ENCODE data around the gene NDRG2. TPM values are rescaled to one million over a fixed set of nuclear protein-coding genes. Genes with fewer than 3 reads are reported as not detected.

The NDRG2 gene
- total and polyA plus RNA-seq, 9 donors: 355 to 703 (median 433) TPM

DNA sequence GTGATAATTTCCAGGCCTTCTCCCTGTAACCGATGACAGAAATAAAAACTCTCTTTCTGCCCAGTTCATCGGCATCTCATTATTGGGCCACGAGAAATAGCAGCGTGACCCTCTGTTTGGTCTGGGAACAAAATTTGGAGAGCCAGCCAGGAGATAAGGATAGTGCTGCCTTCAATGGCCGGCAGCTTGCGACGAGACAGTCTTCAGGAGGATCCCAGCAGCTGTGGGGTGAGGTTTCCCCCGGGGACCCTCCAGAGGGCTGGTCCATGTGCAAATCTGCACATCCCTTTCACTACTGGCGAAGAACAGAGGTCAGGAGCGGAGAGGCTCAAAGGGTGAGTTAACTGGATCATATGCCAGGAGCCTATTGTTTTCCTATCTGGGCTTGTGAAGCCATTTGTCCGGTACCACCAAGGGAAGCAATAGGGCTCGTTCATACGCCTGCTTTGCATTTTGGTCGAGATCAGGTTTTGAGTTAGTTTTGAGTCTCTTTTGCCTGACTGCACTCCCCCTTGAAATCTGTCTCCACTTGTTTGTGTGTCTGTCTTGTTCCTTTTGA is 21.0 kb downstream of the NDRG2 start:
- no peaks in the 10 kb centered on the region for H3K36me3 ChIP-seq
- intact Hi-C loops (cut with DNase I): no loop called here

GRCh38 chr14:21001218-21001617 is 23.6 kb downstream of the NDRG2 start:
- Histone ChIP-seq H3K27ac (no peak overlapping the region), H3K36me3 (no peaks in the 10 kb centered on the region), H3K27me3 (no peaks in the 10 kb centered on the region), H3K4me3 (no peak overlapping the region), H3K4me1 (ENCODE audit: insufficient read depth) (no peaks in the 10 kb centered on the region), H3K9me3 (no peaks in the 10 kb centered on the region)
- DNase-seq: no peak
- no peak for TF ChIP-seq POLR2A (IDR thresholded peaks at IDR 0.05)
- TF ChIP-seq, protein P1, sequence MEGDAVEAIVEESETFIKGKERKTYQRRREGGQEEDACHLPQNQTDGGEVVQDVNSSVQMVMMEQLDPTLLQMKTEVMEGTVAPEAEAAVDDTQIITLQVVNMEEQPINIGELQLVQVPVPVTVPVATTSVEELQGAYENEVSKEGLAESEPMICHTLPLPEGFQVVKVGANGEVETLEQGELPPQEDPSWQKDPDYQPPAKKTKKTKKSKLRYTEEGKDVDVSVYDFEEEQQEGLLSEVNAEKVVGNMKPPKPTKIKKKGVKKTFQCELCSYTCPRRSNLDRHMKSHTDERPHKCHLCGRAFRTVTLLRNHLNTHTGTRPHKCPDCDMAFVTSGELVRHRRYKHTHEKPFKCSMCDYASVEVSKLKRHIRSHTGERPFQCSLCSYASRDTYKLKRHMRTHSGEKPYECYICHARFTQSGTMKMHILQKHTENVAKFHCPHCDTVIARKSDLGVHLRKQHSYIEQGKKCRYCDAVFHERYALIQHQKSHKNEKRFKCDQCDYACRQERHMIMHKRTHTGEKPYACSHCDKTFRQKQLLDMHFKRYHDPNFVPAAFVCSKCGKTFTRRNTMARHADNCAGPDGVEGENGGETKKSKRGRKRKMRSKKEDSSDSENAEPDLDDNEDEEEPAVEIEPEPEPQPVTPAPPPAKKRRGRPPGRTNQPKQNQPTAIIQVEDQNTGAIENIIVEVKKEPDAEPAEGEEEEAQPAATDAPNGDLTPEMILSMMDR (IDR thresholded peaks at IDR 0.05): no peak
- TF ChIP-seq EP300 (IDR thresholded peaks at IDR 0.05): no peak
- intact Hi-C loops (cut with DNase I): no loop called here
- WGBS, 3 donors: 69 to 75% (median 71%) methylated on average over 7 of the region's 7 CpGs

More for the DNA sequence above, 21.0 kb downstream of the NDRG2 start:
- no peak for DNase-seq
- TF ChIP-seq, protein P1 (IDR thresholded peaks at IDR 0.05): no peak
- TF ChIP-seq EP300 (IDR thresholded peaks at IDR 0.05) (no peak), POLR2A (IDR thresholded peaks at IDR 0.05) (no peak)
- Histone ChIP-seq H3K4me1 (ENCODE audit: insufficient read depth) (no peaks in the 10 kb centered on the region), H3K4me3 (no peak overlapping the region), H3K9me3 (no peaks in the 10 kb centered on the region), H3K27ac (no peak overlapping the region), H3K27me3 (no peaks in the 10 kb centered on the region)
- WGBS, 3 donors: 68 to 80% (median 71%) methylated on average over 14 of the region's 14 CpGs

DNA sequence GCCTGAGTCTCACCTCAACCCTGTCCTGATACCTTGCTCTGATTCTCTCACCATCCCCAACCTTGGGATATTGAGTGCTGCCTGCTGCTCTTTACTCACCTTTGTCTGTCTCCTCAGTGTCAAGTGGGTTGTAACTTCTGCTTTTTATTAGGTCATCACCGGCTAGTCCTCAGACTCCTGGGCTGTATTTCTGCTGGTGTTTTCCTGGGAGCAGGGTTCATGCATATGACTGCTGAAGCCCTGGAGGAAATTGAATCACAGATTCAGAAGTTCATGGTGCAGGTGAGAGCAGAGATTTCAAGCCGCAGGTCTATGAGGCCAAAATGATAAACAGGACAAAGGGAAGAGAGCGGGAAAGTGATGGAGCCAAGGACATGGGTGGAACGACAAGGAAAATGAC is 25.3 kb downstream of the NDRG2 start:
- intact Hi-C loops (cut with DNase I): loop anchor here in 1 of 4 donors (10.0 kb wide), 1 partner anchor 45 kb away; the partner anchor contains the start of gene RNASE7
- Histone ChIP-seq H3K36me3 (no peaks in the 10 kb centered on the region), H3K4me1 (ENCODE audit: insufficient read depth) (no peaks in the 10 kb centered on the region), H3K27me3 (no peaks in the 10 kb centered on the region), H3K4me3 (no peak overlapping the region), H3K27ac (no peak overlapping the region), H3K9me3 (no peaks in the 10 kb centered on the region)
- TF ChIP-seq, protein P1 (IDR thresholded peaks at IDR 0.05): no peak
- TF ChIP-seq POLR2A (IDR thresholded peaks at IDR 0.05) (no peak), EP300 (IDR thresholded peaks at IDR 0.05) (no peak)
- WGBS, 3 donors: 61 to 66% (median 63%) methylated on average over 4 of the region's 4 CpGs
- no peak for DNase-seq

DNA sequence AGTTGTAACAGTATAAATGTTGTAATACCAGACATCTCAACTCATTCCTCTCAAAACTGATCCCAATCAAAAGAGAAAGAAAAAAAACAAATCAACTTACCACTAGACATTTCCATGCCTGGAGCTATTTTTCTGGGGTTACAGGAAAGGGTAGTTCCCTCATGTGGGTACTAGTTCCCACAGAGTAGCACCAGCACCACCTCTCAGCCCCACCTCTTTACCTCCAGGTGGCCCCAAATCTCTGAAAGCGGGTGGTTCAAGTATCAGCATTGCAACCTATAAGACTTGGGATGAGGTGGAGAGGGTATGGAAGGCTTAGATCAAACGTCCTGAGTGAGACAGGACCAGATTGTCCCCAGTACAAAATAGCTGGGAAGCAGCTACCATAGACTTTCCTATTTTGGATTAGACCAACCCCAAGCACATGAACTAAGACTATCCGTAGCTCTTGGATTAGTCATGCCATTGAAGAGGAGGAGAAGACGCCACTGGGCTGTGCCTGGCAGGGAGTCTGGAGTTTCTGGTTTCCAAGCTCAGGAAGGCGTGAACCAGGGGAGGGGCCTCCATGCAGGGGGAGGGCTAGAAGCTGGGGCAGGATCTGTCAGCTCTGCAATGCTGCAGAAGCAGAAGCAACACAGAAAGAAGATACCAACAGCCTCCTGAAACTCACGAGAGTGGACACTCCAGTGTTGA is 26.0 kb downstream of the NDRG2 start, which contains the start of gene SLC39A2:
Gene SLC39A2 (plus strand): TSS at position 620 of the 693 bp plus-strand sequence. CDS start 154 bp downstream, outside the sequence.
- H3K4me3 ChIP-seq: no peak within 1 kb of the TSS
- 30 to 37% (median 35%) methylated on average over 6 of the region's 6 CpGs for WGBS, 3 donors
- H3K27ac ChIP-seq: no peak within 1 kb of the TSS
- no peaks in the 10 kb centered on the region for H3K9me3 ChIP-seq
- no peaks in the 10 kb centered on the region for H3K36me3 ChIP-seq
- intact Hi-C loops (cut with DNase I): loop anchor here in 1 of 4 donors (10.0 kb wide), 1 partner anchor 46 kb away; the partner anchor contains the start of gene RNASE7
- no peak for DNase-seq
- H3K27me3 ChIP-seq: no peaks in the 10 kb centered on the region
- TF ChIP-seq, protein P1 (IDR thresholded peaks at IDR 0.05): no peak
- TF ChIP-seq EP300 (IDR thresholded peaks at IDR 0.05) (no peak), POLR2A (IDR thresholded peaks at IDR 0.05) (no peak)
- H3K4me1 ChIP-seq (ENCODE audit: insufficient read depth): no peaks in the 10 kb centered on the region

Measured in ovary (tissue), 9 donors.